GM23248 (cell line): Measurements from ENCODE around the gene TYW5.

Experiments
- EZH2 ChIP-seq: fragments of 200-600 bp; sonication (generic); IDR thresholded peaks from 2 replicates; pipeline ENCODE4 v1.6.1; 2018; ENCODE audit warnings: antibody characterized with exemption, mild to moderate bottlenecking; ENCODE audit not compliant: insufficient read depth, poor library complexity, severe bottlenecking
- EZH2phosphoT487 ChIP-seq: fragments of 200-600 bp; sonication (generic); IDR thresholded peaks from 2 replicates; pipeline ENCODE4 v1.6.1; 2018; ENCODE audit warnings: antibody characterized with exemption, moderate library complexity, mild to moderate bottlenecking, low read depth; ENCODE audit not compliant: insufficient read depth

DNA sequence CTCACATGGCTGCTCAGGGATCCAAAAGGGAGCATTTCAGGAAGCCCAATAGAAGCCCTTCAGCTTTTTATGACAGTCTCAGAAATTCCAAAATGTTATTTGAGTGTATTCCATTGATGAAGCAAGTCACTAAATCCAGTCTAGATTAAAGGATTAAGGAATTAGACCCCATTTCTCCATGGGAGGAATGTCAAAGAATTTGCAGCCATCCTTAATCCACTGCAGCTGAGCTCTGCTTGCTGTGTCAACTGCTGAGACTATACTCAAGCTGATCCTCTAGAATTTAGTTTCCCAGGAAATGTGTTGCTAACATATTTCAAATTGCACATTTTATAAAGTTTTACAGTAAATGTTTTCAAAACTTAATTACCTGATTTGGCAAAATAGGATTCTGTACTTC, 72.6 kb downstream of the TYW5 start:
- TF ChIP-seq EZH2 (no peak), EZH2phosphoT487 (no peak)
